Measurements from ENCODE around the gene IGF2BP2. TPM values are rescaled to one million over a fixed set of nuclear protein-coding genes. Genes with fewer than 3 reads are reported as not detected.

IGF2BP2 gene
- total and polyA plus RNA-seq, 2 of the 4 experiments (the other 2 are of a cell fraction), result 23.4 to 88.2 TPM

DNA sequence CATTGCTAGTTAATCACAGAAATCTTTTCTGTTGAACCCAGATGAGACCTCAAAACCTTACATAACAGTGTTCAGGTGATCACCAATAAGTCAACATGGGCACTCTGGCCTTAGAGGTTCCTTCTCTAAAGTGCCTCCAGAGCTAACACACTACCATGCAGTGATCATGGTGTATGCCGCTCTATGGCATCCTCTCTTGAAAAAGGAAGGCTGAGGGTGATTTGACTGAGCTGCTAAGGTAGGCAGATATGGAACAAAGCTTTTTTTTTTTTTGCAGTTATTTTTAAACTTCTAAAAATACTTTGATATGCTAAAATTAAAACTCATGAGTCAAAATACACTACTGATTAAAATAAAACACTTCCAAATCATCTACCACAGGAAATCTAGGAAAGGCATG is 46.0 kb downstream of the IGF2BP2 start:
- CTCF ChIA-PET, result interaction anchor here (0.5 to 4.6 kb wide), 3 partner anchors 11 to 22 kb away, joined by 3 to 22 read pairs (median 6); no protein-coding TSS in a partner anchor
- intact Hi-C loops (cut with micrococcal nuclease), result loop anchor here (10.0 kb wide), 1 partner anchor 1434 kb away; no protein-coding TSS in a partner anchor
- H2BK20ac ChIP-seq (ENCODE audit: low read depth, low read length), result no peak overlapping the region
- no peak overlapping the region for H3K27ac ChIP-seq (ENCODE audit: insufficient read depth, low read length)
- POLR2A ChIA-PET (ENCODE audit: unreplicated experiment), result no interaction called here
- no peak overlapping the region for H2BK15ac ChIP-seq (ENCODE audit: low read depth, low read length)
- BruUV-seq (replicated peaks), result no TSS peak
- H2BK120ac ChIP-seq (ENCODE audit: low read depth, low read length), result no peak overlapping the region
- no peak overlapping the region for H4K8ac ChIP-seq (ENCODE audit: low read depth in 2 of 2, low read length in 2 of 2)
- TF ChIP-seq FOS (IDR thresholded peaks at IDR 0.05; ENCODE audit: low read depth, low read length), result no peak
- TF ChIP-seq, protein P1, sequence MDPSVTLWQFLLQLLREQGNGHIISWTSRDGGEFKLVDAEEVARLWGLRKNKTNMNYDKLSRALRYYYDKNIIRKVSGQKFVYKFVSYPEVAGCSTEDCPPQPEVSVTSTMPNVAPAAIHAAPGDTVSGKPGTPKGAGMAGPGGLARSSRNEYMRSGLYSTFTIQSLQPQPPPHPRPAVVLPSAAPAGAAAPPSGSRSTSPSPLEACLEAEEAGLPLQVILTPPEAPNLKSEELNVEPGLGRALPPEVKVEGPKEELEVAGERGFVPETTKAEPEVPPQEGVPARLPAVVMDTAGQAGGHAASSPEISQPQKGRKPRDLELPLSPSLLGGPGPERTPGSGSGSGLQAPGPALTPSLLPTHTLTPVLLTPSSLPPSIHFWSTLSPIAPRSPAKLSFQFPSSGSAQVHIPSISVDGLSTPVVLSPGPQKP (IDR thresholded peaks at IDR 0.05; ENCODE audit: borderline replicate concordance, low read depth, low read length), result no peak
- TF ChIP-seq, protein P2, sequence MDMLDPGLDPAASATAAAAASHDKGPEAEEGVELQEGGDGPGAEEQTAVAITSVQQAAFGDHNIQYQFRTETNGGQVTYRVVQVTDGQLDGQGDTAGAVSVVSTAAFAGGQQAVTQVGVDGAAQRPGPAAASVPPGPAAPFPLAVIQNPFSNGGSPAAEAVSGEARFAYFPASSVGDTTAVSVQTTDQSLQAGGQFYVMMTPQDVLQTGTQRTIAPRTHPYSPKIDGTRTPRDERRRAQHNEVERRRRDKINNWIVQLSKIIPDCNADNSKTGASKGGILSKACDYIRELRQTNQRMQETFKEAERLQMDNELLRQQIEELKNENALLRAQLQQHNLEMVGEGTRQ (IDR thresholded peaks at IDR 0.05; ENCODE audit: low read depth, low read length), result no peak
- TF ChIP-seq BHLHE40 (IDR thresholded peaks at IDR 0.05; ENCODE audit: low read depth, low read length), result no peak
- TF ChIP-seq MAFK (IDR thresholded peaks at IDR 0.05; ENCODE audit: low read depth, low read length), result no peak
- no peak for TF ChIP-seq CEBPB (IDR thresholded peaks at IDR 0.05; ENCODE audit: low read depth, low read length)
- TF ChIP-seq RAD21 (IDR thresholded peaks at IDR 0.05; ENCODE audit: low read length), result no peak
- no peak for TF ChIP-seq RFX5 (IDR thresholded peaks at IDR 0.05; ENCODE audit: low read depth, low read length)
- no peak for TF ChIP-seq RCOR1 (IDR thresholded peaks at IDR 0.05; ENCODE audit: insufficient replicate concordance, low read length)
- no peak for TF ChIP-seq MXI1 (IDR thresholded peaks at IDR 0.05; ENCODE audit: borderline replicate concordance, low read depth, low read length)
- no peak for TF ChIP-seq SMC3 (IDR thresholded peaks at IDR 0.05; ENCODE audit: low read depth, low read length)
- TF ChIP-seq NFE2L2 (IDR thresholded peaks at IDR 0.05; ENCODE audit: low read depth, low read length), result no peak
- TF ChIP-seq POLR2A (IDR thresholded peaks at IDR 0.05; ENCODE audit: low read depth, low read length), result no peak
- TF ChIP-seq CHD1 (IDR thresholded peaks at IDR 0.05; ENCODE audit: low read depth, low read length), result no peak
- TF ChIP-seq MAZ (IDR thresholded peaks at IDR 0.05; ENCODE audit: borderline replicate concordance, low read depth, low read length), result no peak
- TF ChIP-seq, protein P3, sequence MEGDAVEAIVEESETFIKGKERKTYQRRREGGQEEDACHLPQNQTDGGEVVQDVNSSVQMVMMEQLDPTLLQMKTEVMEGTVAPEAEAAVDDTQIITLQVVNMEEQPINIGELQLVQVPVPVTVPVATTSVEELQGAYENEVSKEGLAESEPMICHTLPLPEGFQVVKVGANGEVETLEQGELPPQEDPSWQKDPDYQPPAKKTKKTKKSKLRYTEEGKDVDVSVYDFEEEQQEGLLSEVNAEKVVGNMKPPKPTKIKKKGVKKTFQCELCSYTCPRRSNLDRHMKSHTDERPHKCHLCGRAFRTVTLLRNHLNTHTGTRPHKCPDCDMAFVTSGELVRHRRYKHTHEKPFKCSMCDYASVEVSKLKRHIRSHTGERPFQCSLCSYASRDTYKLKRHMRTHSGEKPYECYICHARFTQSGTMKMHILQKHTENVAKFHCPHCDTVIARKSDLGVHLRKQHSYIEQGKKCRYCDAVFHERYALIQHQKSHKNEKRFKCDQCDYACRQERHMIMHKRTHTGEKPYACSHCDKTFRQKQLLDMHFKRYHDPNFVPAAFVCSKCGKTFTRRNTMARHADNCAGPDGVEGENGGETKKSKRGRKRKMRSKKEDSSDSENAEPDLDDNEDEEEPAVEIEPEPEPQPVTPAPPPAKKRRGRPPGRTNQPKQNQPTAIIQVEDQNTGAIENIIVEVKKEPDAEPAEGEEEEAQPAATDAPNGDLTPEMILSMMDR (conservative IDR thresholded peaks at IDR 0.05; ENCODE audit: low read depth, low read length), result no peak
- H3K4ac ChIP-seq (ENCODE audit: low read depth, low read length), result no peak overlapping the region
- no peaks in the 10 kb centered on the region for H3K27me3 ChIP-seq (ENCODE audit: control insufficient read depth, insufficient read depth, low read length)
- peaks cover 100% of the 10 kb centered on the region for H4K20me1 ChIP-seq (ENCODE audit: insufficient read depth, low read length)
- dilution Hi-C loops (cut with HindIII; ENCODE audit: low sequenced_read_pairs, unreplicated experiment), result no loop called here
- peaks cover 27% of the 10 kb centered on the region for H3K4me1 ChIP-seq (ENCODE audit: control insufficient read depth, insufficient read depth, low read length)
- peaks cover 6 to 94% of the 10 kb centered on the region in 2 experiments; a peak in 3 of 4 replicates for H3K79me1 ChIP-seq (ENCODE audit: low read depth in 1 of 2, low read length in 2 of 2)
- no peak overlapping the region for H4K91ac ChIP-seq (ENCODE audit: insufficient read depth, low read depth, low read length)
- no peaks in the 10 kb centered on the region for H3K9me3 ChIP-seq (ENCODE audit: control insufficient read depth, insufficient read depth, low read length)
- no peak for DNase-seq
- no peak overlapping the region for H3K4me3 ChIP-seq (ENCODE audit: insufficient read depth, low read depth, low read length)
- no peak overlapping the region for H2BK5ac ChIP-seq (ENCODE audit: low read depth, low read length, poor library complexity, severe bottlenecking)
- no peak overlapping the region for H2AK5ac ChIP-seq (ENCODE audit: low read depth, low read length)
- H3K14ac ChIP-seq (replicated peaks; ENCODE audit: low read depth, low read length), result no peak overlapping the region
- H4K5ac ChIP-seq (ENCODE audit: low read depth, low read length), result no peak overlapping the region
- H3K18ac ChIP-seq (ENCODE audit: low read depth, low read length), result no peak overlapping the region
- H2AFZ ChIP-seq (replicated peaks; ENCODE audit: low read length, poor library complexity), result no peak overlapping the region
- no CpG with 5 or more reads among the region's 1 CpG for WGBS, 2 experiments (ENCODE audit: extremely low coverage in 2 of 2, insufficient read length in 1 of 2)
- H2AK9ac ChIP-seq (replicated peaks; ENCODE audit: low read depth, low read length, poor library complexity), result no peak overlapping the region
- in situ Hi-C loops (cut with MboI; ENCODE audit: low sequenced_read_pairs), result no loop called here
- no peak overlapping the region; the same call in 1 of the 2 replicates for H3K23ac ChIP-seq (ENCODE audit: low read depth, low read length)
- peaks cover 35% of the 10 kb centered on the region for H3K9me1 ChIP-seq (ENCODE audit: insufficient read depth, low read length)
- no peak overlapping the region for H3K4me2 ChIP-seq (ENCODE audit: low read depth, low read length)
- no peak overlapping the region for H3K56ac ChIP-seq (ENCODE audit: extremely low read depth, insufficient read depth, low read length)
- H3K9ac ChIP-seq (ENCODE audit: low read depth, low read length), result no peak overlapping the region
- H3K36me3 ChIP-seq (ENCODE audit: control insufficient read depth, insufficient read depth, low read length), result no peaks in the 10 kb centered on the region; the same call in 1 of the 2 replicates
- ATAC-seq (ENCODE audit: low read depth), result no peak
